Mesendoderm (in vitro differentiated cells): ENCODE results near the gene WNK1. TPM values are rescaled to one million over a fixed set of nuclear protein-coding genes. Genes with fewer than 3 reads are reported as not detected.
"Not testable (repeated sequence)": the region's sequence is repeated elsewhere in the genome, so short reads cannot be mapped to it uniquely, and the experiment has no call there.

Experiments
- DNase-seq: peaks from one replicate; pipeline ENCODE4 v3.0.0; 2013
- H2AK5ac ChIP-seq: 2 replicates; pipeline ENCODE4 v1.6.1; 2013; ENCODE audit warnings: low read length, inconsistent platforms
- H2BK120ac ChIP-seq: 2 replicates; pipeline ENCODE4 v1.6.1; 2013; ENCODE audit warnings: low read depth, mild to moderate bottlenecking, low read length, moderate library complexity, mixed read lengths
- H2BK15ac ChIP-seq: replicated peaks from 2 replicates; pipeline ENCODE4 v1.6.1; 2013; ENCODE audit warnings: low read depth, mild to moderate bottlenecking, moderate library complexity
- H2BK5ac ChIP-seq: 2 replicates; pipeline ENCODE4 v1.6.1; 2013; ENCODE audit warnings: low read length, inconsistent platforms
- H3K18ac ChIP-seq: 2 replicates; pipeline ENCODE4 v1.6.1; 2013; ENCODE audit warnings: mild to moderate bottlenecking, low read length, mixed read lengths
- H3K23ac ChIP-seq: one replicate; pipeline ENCODE4 v1.6.1; 2013; ENCODE audit warnings: low read length
- H3K27ac ChIP-seq: 2 replicates; pipeline ENCODE4 v1.5.1; 2013; ENCODE audit warnings: low read depth, mild to moderate bottlenecking, inconsistent platforms, low read length, moderate library complexity
- H3K27me3 ChIP-seq: 2 replicates; pipeline ENCODE4 v1.6.1; 2013; ENCODE audit warnings: low read length, control low read depth, mild to moderate bottlenecking, inconsistent platforms; ENCODE audit not compliant: insufficient read depth, poor library complexity
- H3K36me3 ChIP-seq: 2 replicates; pipeline ENCODE4 v1.6.1; 2013; ENCODE audit warnings: low read length, inconsistent platforms; ENCODE audit not compliant: control insufficient read depth, insufficient read depth
- H3K4ac ChIP-seq: one replicate; pipeline ENCODE4 v1.6.1; 2013; ENCODE audit warnings: low read depth, mild to moderate bottlenecking, low read length, moderate library complexity
- H3K4me1 ChIP-seq: 2 replicates; pipeline ENCODE4 v1.6.1; 2013; ENCODE audit warnings: low read depth, low read length, inconsistent platforms; ENCODE audit not compliant: control insufficient read depth
- H3K4me2 ChIP-seq: 2 replicates; pipeline ENCODE4 v1.6.1; 2013; ENCODE audit warnings: low read length
- H3K4me3 ChIP-seq: 2 replicates; pipeline ENCODE4 v1.5.1; 2013; ENCODE audit warnings: mild to moderate bottlenecking, low read length
- H3K56ac ChIP-seq: one replicate; pipeline ENCODE4 v1.6.1; 2013; ENCODE audit warnings: low read length
- H3K79me1 ChIP-seq: 2 replicates; pipeline ENCODE4 v1.6.1; 2013; ENCODE audit warnings: low read length, inconsistent platforms
- H3K79me2 ChIP-seq: 2 replicates; pipeline ENCODE4 v1.6.1; 2013; ENCODE audit warnings: mild to moderate bottlenecking, low read length; ENCODE audit not compliant: control insufficient read depth, insufficient read depth
- H3K9ac ChIP-seq: 2 replicates; pipeline ENCODE4 v1.6.1; 2013; ENCODE audit warnings: low read length, inconsistent platforms
- H4K5ac ChIP-seq: one replicate; pipeline ENCODE4 v1.6.1; 2013; ENCODE audit warnings: low read length
- H4K8ac ChIP-seq: one replicate; pipeline ENCODE4 v1.6.1; 2013; ENCODE audit warnings: low read depth, mild to moderate bottlenecking, control low read depth, low read length, moderate library complexity
- WGBS: extraction: QIAGEN DNeasy Blood & Tissue Kit; methylation state at CpG from one replicate; pipeline ENCODE4 v1.1.7; 2013; ENCODE audit warnings: low lambda C conversion rate, missing lambda C conversion rate; ENCODE audit not compliant: insufficient coverage; ENCODE audit errors: extremely low coverage; 5-methylcytosine and 5-hydroxymethylcytosine counted together
- polyA plus RNA-seq, 2 experiments: library from polyadenylated mRNA; stranded (reverse); fragments of 200-250 nt; gene quantifications; one replicate each; pipeline ENCODE4 v1.2.3, GENCODE V29; 2013

WNK1 gene
- polyA plus RNA-seq (2013, experiment 1 of 2), result 61.9 TPM
- 59.9 TPM for polyA plus RNA-seq (2013, experiment 2 of 2)

GRCh38 chr12:751999-752694 lies at the start of gene WNK1:
Gene WNK1 (plus strand): TSS chr12:752579. CDS start chr12:753566, 987 bp downstream.
- H3K4ac ChIP-seq, result peak within 1 kb of the TSS; percentile 96
- H3K9ac ChIP-seq, result peak within 1 kb of the TSS; percentile 92
- peak within 1 kb of the TSS; percentile 87 for H4K8ac ChIP-seq
- H3K27ac ChIP-seq, result peak within 1 kb of the TSS; percentile 97
- H3K4me3 ChIP-seq, result peak within 1 kb of the TSS; percentile 62
- no peaks in the 10 kb centered on the region for H3K4me1 ChIP-seq
- peak within 1 kb of the TSS; percentile 62 for H2BK5ac ChIP-seq
- no peaks in the 10 kb centered on the region for H3K36me3 ChIP-seq
- H3K79me2 ChIP-seq, result peaks cover 33% of the 10 kb centered on the region
- WGBS, result no CpG with 5 or more reads among the region's 41 CpGs
- H3K23ac ChIP-seq, result peak within 1 kb of the TSS; percentile 69
- no peak within 1 kb of the TSS for H2AK5ac ChIP-seq
- H2BK120ac ChIP-seq, result peak within 1 kb of the TSS; percentile 90
- H2BK15ac ChIP-seq, result no peak within 1 kb of the TSS
- peak within 1 kb of the TSS; percentile 84 for H4K5ac ChIP-seq
- peak within 1 kb of the TSS; percentile 99 for H3K18ac ChIP-seq
- H3K4me2 ChIP-seq, result peak within 1 kb of the TSS; percentile 98
- H3K27me3 ChIP-seq, result no peaks in the 10 kb centered on the region
- H3K79me1 ChIP-seq, result peaks cover 4% of the 10 kb centered on the region
- peak within 1 kb of the TSS; percentile 98 for H3K56ac ChIP-seq
- peak; percentile 100 for DNase-seq

- H3K27ac ChIP-seq, result no peak overlapping the region
- H3K4me2 ChIP-seq, result no peak overlapping the region
- no peak overlapping the region for H2BK120ac ChIP-seq
- DNase-seq, result no peak
- H3K4me1 ChIP-seq, result no peaks in the 10 kb centered on the region
- no CpG with 5 or more reads among the region's 5 CpGs for WGBS
- no peaks in the 10 kb centered on the region for H3K36me3 ChIP-seq
- H2BK5ac ChIP-seq, result no peak overlapping the region
- no peak overlapping the region for H4K8ac ChIP-seq
- no peak overlapping the region for H2BK15ac ChIP-seq
- H3K4ac ChIP-seq, result no peak overlapping the region
- H3K79me2 ChIP-seq, result no peaks in the 10 kb centered on the region
- no peaks in the 10 kb centered on the region for H3K79me1 ChIP-seq
- no peak overlapping the region for H3K9ac ChIP-seq
- H3K23ac ChIP-seq, result no peak overlapping the region
- H3K18ac ChIP-seq, result no peak overlapping the region
- no peak overlapping the region for H3K56ac ChIP-seq
- H4K5ac ChIP-seq, result no peak overlapping the region
- no peak overlapping the region for H2AK5ac ChIP-seq
- no peak overlapping the region for H3K4me3 ChIP-seq
- no peaks in the 10 kb centered on the region for H3K27me3 ChIP-seq
These were observed 47.7 kb upstream of the WNK1 start for GRCh38 chr12:704516-705242.

- H3K4ac ChIP-seq, H3K27me3 ChIP-seq, H3K27ac ChIP-seq, H4K5ac ChIP-seq, H4K8ac ChIP-seq, DNase-seq, H3K4me1 ChIP-seq, H3K4me2 ChIP-seq, H2AK5ac ChIP-seq, H3K79me1 ChIP-seq, H2BK5ac ChIP-seq, H2BK15ac ChIP-seq, H3K79me2 ChIP-seq, H2BK120ac ChIP-seq, H3K23ac ChIP-seq, H3K56ac ChIP-seq, H3K18ac ChIP-seq, H3K4me3 ChIP-seq, H3K9ac ChIP-seq, H3K36me3 ChIP-seq: not testable (repeated sequence)
- WGBS, result no CpG with 5 or more reads among the region's 3 CpGs
These were observed 44.3 kb upstream of the WNK1 start for GRCh38 chr12:708084-708483.

- Histone ChIP-seq H3K18ac (no peak overlapping the region), H3K9ac (no peak overlapping the region), H3K79me1 (no peaks in the 10 kb centered on the region), H3K56ac (no peak overlapping the region), H4K8ac (no peak overlapping the region), H4K5ac (no peak overlapping the region), H2BK120ac (no peak overlapping the region), H3K23ac (no peak overlapping the region), H2BK15ac (no peak overlapping the region), H3K36me3 (no peaks in the 10 kb centered on the region), H2AK5ac (no peak overlapping the region), H2BK5ac (no peak overlapping the region), H3K27ac (no peak overlapping the region), H3K27me3 (no peaks in the 10 kb centered on the region), H3K4ac (no peak overlapping the region), H3K4me1 (no peaks in the 10 kb centered on the region), H3K79me2 (no peaks in the 10 kb centered on the region), H3K4me2 (no peak overlapping the region), H3K4me3 (no peak overlapping the region)
- WGBS, result no CpG with 5 or more reads among the region's 7 CpGs
- DNase-seq, result no peak
These were observed 42.8 kb upstream of the WNK1 start for GRCh38 chr12:709455-710020.

- Histone ChIP-seq H3K4ac (no peak overlapping the region), H3K27me3 (no peaks in the 10 kb centered on the region), H3K27ac (no peak overlapping the region), H3K4me2 (no peak overlapping the region), H4K8ac (no peak overlapping the region), H3K79me1 (no peaks in the 10 kb centered on the region), H3K4me3 (no peak overlapping the region), H2BK15ac (no peak overlapping the region), H2BK5ac (no peak overlapping the region), H4K5ac (no peak overlapping the region), H3K36me3 (no peaks in the 10 kb centered on the region), H2BK120ac (no peak overlapping the region), H3K9ac (no peak overlapping the region), H3K79me2 (no peaks in the 10 kb centered on the region), H3K18ac (no peak overlapping the region), H3K23ac (no peak overlapping the region), H3K4me1 (no peaks in the 10 kb centered on the region), H3K56ac (no peak overlapping the region), H2AK5ac (no peak overlapping the region)
- no CpG with 5 or more reads among the region's 8 CpGs for WGBS
- DNase-seq, result peak; percentile 31
These were observed 40.1 kb upstream of the WNK1 start for GRCh38 chr12:712172-712863.
